HFF-Myc (cell line): ENCODE measurements around the gene POMT1.
A peak's percentile ranks its signal among the peaks of the same experiment; 100 is the strongest.
"Not testable (repeated sequence)": the region's sequence is repeated elsewhere in the genome, so short reads cannot be mapped to it uniquely, and the experiment has no call there.

Experiments used
- DNase-seq: peaks from one replicate; pipeline ENCODE4 v3.0.0-alpha.2; 2011; ENCODE audit warnings: low read depth; ENCODE audit errors: extremely low read depth
- H3K4me3 ChIP-seq: replicated peaks from 2 replicates; pipeline ENCODE4 v1.5.1; 2011; ENCODE audit warnings: low read depth, mild to moderate bottlenecking, control low read depth, low read length
- CTCF ChIP-seq: IDR thresholded peaks from 2 replicates; pipeline ENCODE4 v1.5.1; 2012; ENCODE audit warnings: mild to moderate bottlenecking, low read depth, low read length, control low read depth; ENCODE audit errors: missing control alignments

Gene POMT1

GRCh38 chr9:131502781-131503625, at the start of gene POMT1:
Gene POMT1, plus strand, starts transcription at chr9:131502918. Its CDS starts 1,301 bp downstream, at chr9:131504219.
- peak; percentile 39 for DNase-seq
- peak within 1 kb of the TSS; percentile 76 for H3K4me3 ChIP-seq
- TF ChIP-seq CTCF, result no peak

GRCh38 chr9:131454028-131454427, 48.7 kb upstream of the POMT1 start:
- DNase-seq, result no peak
- TF ChIP-seq CTCF, result no peak
- no peak overlapping the region for H3K4me3 ChIP-seq

GRCh38 chr9:131455655-131456054, 47.1 kb upstream of the POMT1 start:
- not testable (repeated sequence) for H3K4me3 ChIP-seq, DNase-seq

- no peak overlapping the region for H3K4me3 ChIP-seq
- DNase-seq, result no peak
- TF ChIP-seq CTCF, result no peak
These were observed 45.0 kb upstream of the POMT1 start for GRCh38 chr9:131457746-131458145.

- no peak overlapping the region for H3K4me3 ChIP-seq
- DNase-seq, result no peak
- TF ChIP-seq CTCF, result no peak
These were observed 43.7 kb upstream of the POMT1 start for GRCh38 chr9:131459056-131459455.

GRCh38 chr9:131461166-131461565, 41.6 kb upstream of the POMT1 start:
- DNase-seq, result no peak
- TF ChIP-seq CTCF, result no peak
- H3K4me3 ChIP-seq, result no peak overlapping the region

GRCh38 chr9:131464354-131465000, 38.2 kb upstream of the POMT1 start:
- no peak overlapping the region for H3K4me3 ChIP-seq
- TF ChIP-seq CTCF, result no peak
- DNase-seq, result no peak
